ENCODE data around the gene HMG20A.

GRCh38 chr15:77487888-77488287 lies 67.2 kb downstream of the HMG20A start:
- no peak for TF ChIP-seq CTCF (IDR thresholded peaks at IDR 0.05)
- TF ChIP-seq ZFX (IDR thresholded peaks at IDR 0.05; ENCODE audit: borderline replicate concordance): no peak

Measured in 22Rv1 (cell line).